GM18907 (cell line): ENCODE results near the gene NREP.
A peak's percentile ranks its signal among the peaks of the same experiment; 100 is the strongest.

Experiments
- ATAC-seq: cut with Tn5 transposase; IDR thresholded peaks from one replicate; pipeline ENCODE4 v1.9.1; 2021; ENCODE audit warnings: mild to moderate bottlenecking, moderate library complexity; ENCODE audit not compliant: unreplicated experiment

NREP gene, protein sequence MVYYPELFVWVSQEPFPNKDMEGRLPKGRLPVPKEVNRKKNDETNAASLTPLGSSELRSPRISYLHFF

GRCh38 chr5:111756581-111757354 is at the start of gene NREP:
Gene NREP, minus strand, starts transcription at chr5:111757194. Its CDS starts 1,422 bp downstream, at chr5:111755772.
- ATAC-seq: peak; percentile 12

DNA sequence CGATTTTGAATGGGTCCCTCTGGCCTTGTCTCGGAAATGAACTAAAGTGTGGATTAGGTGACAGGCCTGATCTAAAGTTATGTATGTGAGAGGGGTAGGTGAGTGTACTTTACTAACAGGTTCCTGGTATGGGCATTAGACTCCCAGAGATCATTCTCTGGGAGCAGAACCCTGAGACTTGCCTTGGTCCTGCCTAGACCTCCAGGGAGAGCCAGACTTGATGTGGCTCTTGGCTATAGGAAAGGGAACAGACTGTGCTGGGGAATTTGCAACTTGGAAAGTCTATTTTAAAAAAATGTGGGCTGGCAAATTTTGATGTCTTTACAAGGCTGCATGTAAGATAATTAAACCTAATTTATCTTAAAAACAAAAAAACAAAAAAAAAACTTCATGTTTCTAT is 49.8 kb upstream of the NREP start:
- no peak for ATAC-seq

- no peak for ATAC-seq
These were observed 49.2 kb upstream of the NREP start for GRCh38 chr5:111806156-111806555.

- no peak for ATAC-seq
These were observed 48.1 kb upstream of the NREP start for GRCh38 chr5:111805071-111805470.

- ATAC-seq: no peak
These were observed 43.4 kb upstream of the NREP start for GRCh38 chr5:111800351-111800750.

DNA sequence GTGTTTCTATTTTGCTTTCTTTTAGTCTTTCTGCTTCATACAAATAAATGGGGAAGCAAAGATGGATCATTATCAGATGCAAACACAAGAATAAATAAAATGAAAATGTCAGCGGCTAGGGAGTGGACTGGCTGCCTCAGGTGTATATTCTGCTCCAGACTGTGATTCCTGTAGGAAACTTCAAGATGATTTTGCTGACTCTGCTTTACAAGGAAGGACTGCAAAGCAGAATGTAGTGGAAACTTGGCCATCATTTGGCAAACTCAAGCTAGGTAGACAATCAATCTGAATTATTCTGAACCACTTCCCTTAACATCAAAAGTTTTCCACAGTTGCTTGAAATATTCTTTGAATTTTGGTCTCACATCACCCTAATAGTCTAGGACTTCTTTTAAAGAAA is 38.1 kb upstream of the NREP start:
- no peak for ATAC-seq

GRCh38 chr5:111792471-111793058 is 35.6 kb upstream of the NREP start:
- ATAC-seq: no peak

DNA sequence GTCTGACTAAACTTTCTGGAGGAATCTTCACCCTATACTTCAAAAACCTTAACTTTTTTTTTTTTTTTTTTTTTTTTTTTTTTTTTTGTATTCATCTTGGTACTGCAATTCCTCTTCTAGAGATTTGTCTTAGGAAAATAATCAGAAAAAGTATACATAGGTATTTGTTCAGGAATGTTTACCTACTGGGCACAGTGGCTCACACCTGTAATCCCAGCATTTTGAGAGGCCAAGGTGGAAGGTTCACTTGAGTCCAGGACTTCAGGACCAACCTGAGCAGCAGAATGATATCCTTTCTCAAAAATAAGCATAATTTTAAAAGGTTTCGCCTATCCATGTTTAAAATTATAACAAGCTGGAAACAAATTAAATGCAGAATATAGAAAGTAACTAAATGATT is 33.3 kb upstream of the NREP start:
- no peak for ATAC-seq

- ATAC-seq: no peak
These were observed 30.0 kb upstream of the NREP start for GRCh38 chr5:111787006-111787405.

- no peak for ATAC-seq
These were observed 27.6 kb upstream of the NREP start for GRCh38 chr5:111784491-111785181.

DNA sequence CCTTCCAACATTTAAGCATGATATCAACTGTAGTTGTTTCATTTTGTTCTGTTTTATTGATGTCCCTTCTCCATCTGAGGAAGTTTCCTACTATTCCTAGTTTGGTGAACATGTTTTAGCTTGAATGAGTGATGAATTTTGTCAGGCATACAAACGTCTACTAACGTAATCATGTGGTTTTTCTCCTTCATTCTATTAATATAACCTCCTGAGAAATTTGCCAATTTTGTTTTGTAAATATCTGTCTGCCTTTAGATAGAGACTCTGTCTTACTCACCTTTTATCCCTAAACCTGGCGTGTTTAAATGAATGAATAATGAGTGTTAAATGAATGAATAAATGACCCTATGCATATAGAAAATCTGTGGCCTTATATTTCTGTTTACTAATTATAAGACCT is 26.5 kb upstream of the NREP start:
- ATAC-seq: no peak

GRCh38 chr5:111782216-111782615 is 25.2 kb upstream of the NREP start:
- ATAC-seq: no peak

GRCh38 chr5:111781200-111781599 is 24.2 kb upstream of the NREP start:
- no peak for ATAC-seq

- no peak for ATAC-seq
These were observed 22.9 kb upstream of the NREP start for GRCh38 chr5:111779922-111780292.

DNA sequence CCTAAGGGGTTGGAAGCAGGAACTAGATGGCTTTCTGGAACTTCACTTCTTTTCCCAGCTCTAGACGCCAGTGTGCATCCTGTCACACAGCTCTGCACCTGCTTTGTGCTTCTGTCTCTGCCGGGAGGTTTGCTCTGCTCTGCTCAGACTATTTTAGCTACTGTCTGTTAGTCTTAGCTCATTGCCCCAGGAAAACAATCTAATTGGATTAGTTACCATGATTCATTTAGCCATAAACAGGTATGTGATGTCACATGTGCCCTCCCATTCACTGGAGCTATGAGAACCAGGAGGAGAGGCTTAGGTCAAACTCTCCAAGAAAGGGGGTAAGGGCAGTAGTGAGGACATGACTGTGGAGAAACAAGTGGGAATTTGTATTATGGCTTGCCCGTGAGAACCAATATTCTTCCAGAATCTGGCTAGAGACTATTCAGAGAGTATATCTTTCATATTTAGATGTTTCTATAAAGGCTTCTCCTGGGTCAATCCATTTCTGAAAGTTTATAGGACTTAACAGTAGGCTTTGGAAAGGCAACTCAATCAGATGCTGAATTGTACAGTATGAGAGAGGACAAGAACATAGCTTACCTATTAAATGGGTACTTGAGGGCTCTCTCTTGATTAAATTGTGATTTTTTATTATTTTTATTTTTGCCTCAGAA is 22.4 kb upstream of the NREP start:
- ATAC-seq: no peak

- no peak for ATAC-seq
These were observed 20.2 kb upstream of the NREP start for GRCh38 chr5:111776913-111777781.

DNA sequence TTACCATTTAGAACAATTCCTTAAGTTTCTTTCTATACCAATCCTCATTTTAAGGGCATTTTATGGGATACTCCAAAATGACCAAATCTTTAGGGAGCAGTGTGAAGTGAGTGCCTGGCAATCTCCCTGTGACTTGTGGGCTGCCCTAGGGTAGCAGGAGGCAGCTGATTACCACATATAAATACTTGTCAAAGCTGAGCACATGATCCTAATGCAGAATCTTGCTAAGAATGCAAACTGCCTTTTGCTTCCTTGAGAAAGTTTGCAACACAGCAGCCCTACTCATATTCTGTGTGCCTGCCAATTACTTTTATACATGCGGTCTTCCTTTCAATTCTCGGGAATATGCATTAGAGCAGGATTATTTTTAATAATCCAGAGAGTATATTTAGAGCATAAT is 18.2 kb upstream of the NREP start:
- ATAC-seq: no peak

DNA sequence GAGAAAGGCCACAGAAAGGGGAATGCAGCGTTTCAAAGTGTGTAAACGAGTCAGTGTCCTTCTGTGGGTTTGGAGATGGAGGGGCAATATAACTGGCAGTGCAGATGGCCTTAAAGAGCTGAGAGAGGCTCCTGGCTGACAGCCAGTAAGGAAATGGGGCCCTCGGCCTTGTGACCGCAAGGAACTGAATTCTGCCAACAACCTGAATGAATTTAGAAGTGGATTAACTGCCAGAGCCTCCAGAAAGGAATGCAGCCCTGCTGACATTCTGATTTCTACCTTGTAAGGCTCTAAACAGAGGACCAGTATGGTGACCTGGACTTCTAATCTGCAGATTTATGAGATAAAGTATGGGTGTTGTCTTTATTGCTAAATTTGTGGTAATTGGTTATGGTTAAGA is 17.5 kb upstream of the NREP start:
- no peak for ATAC-seq

DNA sequence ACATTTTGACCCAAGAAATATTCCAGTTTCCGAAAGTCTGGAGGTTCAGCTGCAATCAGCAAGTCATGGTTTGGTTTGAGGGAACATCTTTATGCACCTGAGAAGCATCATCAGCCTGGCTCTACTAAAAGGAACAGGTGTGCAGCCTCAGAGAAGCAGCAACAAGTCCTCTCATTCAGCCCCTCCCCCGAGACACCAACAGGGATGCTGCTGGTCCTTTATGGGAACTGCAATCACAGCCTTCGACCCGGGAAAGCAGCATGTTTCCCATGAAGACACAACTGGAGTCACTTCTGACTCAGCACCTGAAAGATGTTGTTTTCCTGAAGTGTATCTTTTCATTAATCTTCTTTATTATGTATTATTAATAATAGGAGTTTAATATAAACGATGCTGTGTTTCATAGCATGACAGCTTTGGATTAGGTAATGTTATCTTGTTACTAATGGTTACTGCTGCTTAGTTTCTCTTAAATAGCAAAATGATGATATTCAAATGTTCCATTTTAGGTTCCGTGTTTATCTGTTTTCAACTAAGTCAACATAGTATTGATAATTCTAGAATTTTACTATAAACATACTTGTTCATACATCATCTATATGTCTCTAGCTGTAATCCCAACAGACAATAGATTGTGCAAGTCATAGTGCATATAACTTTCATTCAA is 15.6 kb upstream of the NREP start:
- ATAC-seq: no peak

DNA sequence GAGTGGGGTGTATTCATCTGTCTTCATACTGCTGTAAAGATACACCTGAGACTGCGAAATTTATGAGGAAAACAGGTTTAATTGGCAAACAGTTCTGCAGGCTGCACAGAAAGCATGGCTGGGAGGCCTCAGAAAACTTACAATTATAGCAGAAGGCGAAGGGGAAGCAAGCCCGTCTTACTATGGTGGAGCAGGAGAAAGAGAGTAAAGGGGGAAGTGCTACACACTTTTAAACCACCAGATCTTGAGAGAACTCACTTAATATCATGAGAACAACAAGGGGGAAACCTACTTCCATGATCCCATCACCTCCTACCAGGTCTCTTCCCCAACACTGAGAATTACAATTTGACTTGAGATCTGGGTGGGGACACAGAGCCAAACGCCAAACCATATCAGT is 12.5 kb upstream of the NREP start:
- ATAC-seq: no peak
